Measurements from ENCODE around the gene PRKD3.
A peak's percentile ranks its signal among the peaks of the same experiment; 100 is the strongest.

The PRKD3 gene

GRCh38 chr2:37342591-37343220 lies 18.1 kb upstream of the PRKD3 start:
- DNase-seq = no peak

- no peak for DNase-seq
Measured at GRCh38 chr2:37340637-37341036, 16.0 kb upstream of the PRKD3 start.

GRCh38 chr2:37338933-37339332 lies 14.3 kb upstream of the PRKD3 start:
- no peak for DNase-seq

GRCh38 chr2:37337620-37338280 lies 13.1 kb upstream of the PRKD3 start:
- no peak for DNase-seq

- no peak for DNase-seq
Measured at GRCh38 chr2:37335604-37336003, 11.0 kb upstream of the PRKD3 start.

- DNase-seq = no peak
Measured at GRCh38 chr2:37333256-37333655, 8.6 kb upstream of the PRKD3 start.

- no peak for DNase-seq
Measured at GRCh38 chr2:37332560-37332959, 7.9 kb upstream of the PRKD3 start.

GRCh38 chr2:37330681-37331080 lies 6.0 kb upstream of the PRKD3 start:
- no peak for DNase-seq

GRCh38 chr2:37326866-37327634 lies 2.4 kb upstream of the PRKD3 start:
- DNase-seq = no peak

GRCh38 chr2:37326285-37326684 lies 1.7 kb upstream of the PRKD3 start:
- no peak for DNase-seq

- no peak for DNase-seq
Measured at GRCh38 chr2:37325625-37326071, 1.0 kb upstream of the PRKD3 start.

- DNase-seq = no peak
Measured at GRCh38 chr2:37324536-37324785, 172 bp downstream of the PRKD3 start.

GRCh38 chr2:37323781-37324535 lies 675 bp downstream of the PRKD3 start:
- DNase-seq = peak; percentile 32 to 44

- no peak for DNase-seq
Measured at GRCh38 chr2:37323176-37323780, 1.4 kb downstream of the PRKD3 start.

- DNase-seq = no peak
Measured at GRCh38 chr2:37322368-37322767, 2.3 kb downstream of the PRKD3 start.

GRCh38 chr2:37321029-37321682 lies 3.5 kb downstream of the PRKD3 start:
- no peak for DNase-seq

GRCh38 chr2:37319754-37320609 lies 4.7 kb downstream of the PRKD3 start:
- DNase-seq = no peak

- DNase-seq = no peak
Measured at GRCh38 chr2:37318401-37318800, 6.2 kb downstream of the PRKD3 start.

- DNase-seq = no peak
Measured at GRCh38 chr2:37317746-37318145, 6.9 kb downstream of the PRKD3 start.

GRCh38 chr2:37316181-37316580 lies 8.5 kb downstream of the PRKD3 start:
- no peak for DNase-seq

GRCh38 chr2:37315364-37315763 lies 9.3 kb downstream of the PRKD3 start:
- no peak for DNase-seq

- DNase-seq = no peak
Measured at GRCh38 chr2:37307500-37307899, 17.1 kb downstream of the PRKD3 start.

All from activated CD4-positive, alpha-beta T cell treated with anti-CD3 and anti-CD28 coated beads, Interleukin-2, amount 50 U/mL, for 48 hours (primary cell).